ENCODE results near the gene PRC1. TPM values are rescaled to one million over a fixed set of nuclear protein-coding genes. Genes with fewer than 3 reads are reported as not detected.
A peak's percentile ranks its signal among the peaks of the same experiment; 100 is the strongest.

Gene PRC1
- total RNA-seq, 1 experiment from 2014 or later = 125 TPM

DNA sequence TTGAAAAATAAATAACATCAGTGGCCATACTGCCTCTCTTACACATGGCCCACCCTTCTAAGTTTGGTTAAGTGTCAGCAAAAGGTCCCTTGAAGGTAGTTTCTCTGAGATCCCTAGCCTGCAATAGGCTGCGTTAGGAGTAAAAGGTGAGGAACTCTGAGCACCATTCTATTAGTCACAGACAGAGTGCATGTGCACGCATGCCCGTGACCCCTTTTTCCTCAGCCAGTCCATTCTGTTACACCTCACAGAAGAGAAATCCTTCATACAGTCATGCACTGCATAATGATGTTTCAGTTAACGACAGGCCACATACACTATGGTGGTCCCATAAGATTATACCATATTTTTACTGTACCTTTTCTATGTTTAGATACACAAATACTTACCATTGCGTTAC, 27.1 kb downstream of the PRC1 start:
- no peak for TF ChIP-seq CTCF (IDR thresholded peaks at IDR 0.05; ENCODE audit: unreplicated experiment)
- no peaks in the 10 kb centered on the region for H3K9me3 Mint-ChIP-seq (ENCODE audit: unreplicated experiment)
- H3K4me1 Mint-ChIP-seq (ENCODE audit: insufficient read depth, unreplicated experiment) = peaks cover 5% of the 10 kb centered on the region
- no peaks in the 10 kb centered on the region for H3K27me3 Mint-ChIP-seq (ENCODE audit: insufficient read depth, unreplicated experiment)
- no TSS peak for BruUV-seq (replicated peaks)
- no peak for DNase-seq (ENCODE audit: unreplicated experiment)
- intact Hi-C loops (cut with micrococcal nuclease) = no loop called here
- ChIA-PET POLR2A (interaction anchor here (1.1 to 1.6 kb wide), 4 partner anchors 9 to 13 kb away, joined by 3 to 8 read pairs (median 4); partner anchors contain the start of gene RCCD1), CTCF (interaction anchor here (0.8 to 3.5 kb wide), 3 partner anchors 10 to 87 kb away, joined by 4 to 36 read pairs (median 5); partner anchors contain the start of gene UNC45A)
- peaks cover 47% of the 10 kb centered on the region for H3K36me3 Mint-ChIP-seq (ENCODE audit: insufficient read depth, unreplicated experiment)
- H3K4me3 Mint-ChIP-seq (ENCODE audit: unreplicated experiment) = no peak overlapping the region
- H3K27ac Mint-ChIP-seq (ENCODE audit: low read depth, unreplicated experiment) = no peak overlapping the region

DNA sequence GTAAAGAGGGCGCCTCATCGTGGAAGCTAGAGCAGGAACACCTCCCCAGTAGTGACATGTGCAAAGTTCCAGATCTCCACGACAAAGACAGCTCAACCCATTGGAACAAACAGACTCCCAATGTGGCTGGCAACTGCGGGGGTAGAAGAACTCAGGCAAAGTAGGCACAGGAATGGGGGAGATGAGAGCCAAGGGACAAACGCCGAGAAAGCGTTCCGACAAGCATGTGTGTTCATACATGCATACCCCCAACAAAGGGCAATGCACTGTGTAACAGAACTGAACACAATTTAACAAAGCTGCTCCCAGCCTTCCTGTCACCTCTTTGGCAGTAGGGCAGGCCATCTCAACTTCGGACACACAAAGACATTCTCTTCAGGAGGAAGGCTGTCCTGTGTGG, 28.1 kb downstream of the PRC1 start:
- BruUV-seq (replicated peaks) = TSS peak; percentile 85
- intact Hi-C loops (cut with micrococcal nuclease) = no loop called here
- ChIA-PET CTCF (interaction anchor here (0.8 to 3.5 kb wide), 4 partner anchors 9 to 88 kb away, joined by 3 to 36 read pairs (median 4); partner anchors contain the start of gene UNC45A), POLR2A (interaction anchor here (0.6 to 1.6 kb wide), 5 partner anchors 9 to 23 kb away, joined by 3 to 8 read pairs (median 3); partner anchors contain the start of gene RCCD1)
- no peak overlapping the region for H3K4me3 Mint-ChIP-seq (ENCODE audit: unreplicated experiment)
- peaks cover 5% of the 10 kb centered on the region for H3K4me1 Mint-ChIP-seq (ENCODE audit: insufficient read depth, unreplicated experiment)
- DNase-seq (ENCODE audit: unreplicated experiment) = no peak
- H3K27me3 Mint-ChIP-seq (ENCODE audit: insufficient read depth, unreplicated experiment) = no peaks in the 10 kb centered on the region
- peaks cover 46% of the 10 kb centered on the region for H3K36me3 Mint-ChIP-seq (ENCODE audit: insufficient read depth, unreplicated experiment)
- H3K9me3 Mint-ChIP-seq (ENCODE audit: unreplicated experiment) = no peaks in the 10 kb centered on the region
- H3K27ac Mint-ChIP-seq (ENCODE audit: low read depth, unreplicated experiment) = peak overlapping the region; percentile 66
- no peak for TF ChIP-seq CTCF (IDR thresholded peaks at IDR 0.05; ENCODE audit: unreplicated experiment)

- BruUV-seq (replicated peaks) = no TSS peak
- intact Hi-C loops (cut with micrococcal nuclease) = no loop called here
- Mint-ChIP-seq H3K4me1 (ENCODE audit: insufficient read depth, unreplicated experiment) (peaks cover 15% of the 10 kb centered on the region), H3K9me3 (ENCODE audit: unreplicated experiment) (no peaks in the 10 kb centered on the region), H3K27ac (ENCODE audit: low read depth, unreplicated experiment) (no peak overlapping the region), H3K36me3 (ENCODE audit: insufficient read depth, unreplicated experiment) (peaks cover 38% of the 10 kb centered on the region), H3K4me3 (ENCODE audit: unreplicated experiment) (no peak overlapping the region), H3K27me3 (ENCODE audit: insufficient read depth, unreplicated experiment) (no peaks in the 10 kb centered on the region)
- CTCF ChIA-PET = interaction anchor here (2.5 kb wide), 1 partner anchor 310 kb away, joined by 8 read pairs; no protein-coding TSS in a partner anchor
- TF ChIP-seq CTCF (IDR thresholded peaks at IDR 0.05; ENCODE audit: unreplicated experiment) = no peak
- POLR2A ChIA-PET = no interaction called here
- no peak for DNase-seq (ENCODE audit: unreplicated experiment)
Observed at GRCh38 chr15:90962021-90962420, 32.3 kb downstream of the PRC1 start.

DNA sequence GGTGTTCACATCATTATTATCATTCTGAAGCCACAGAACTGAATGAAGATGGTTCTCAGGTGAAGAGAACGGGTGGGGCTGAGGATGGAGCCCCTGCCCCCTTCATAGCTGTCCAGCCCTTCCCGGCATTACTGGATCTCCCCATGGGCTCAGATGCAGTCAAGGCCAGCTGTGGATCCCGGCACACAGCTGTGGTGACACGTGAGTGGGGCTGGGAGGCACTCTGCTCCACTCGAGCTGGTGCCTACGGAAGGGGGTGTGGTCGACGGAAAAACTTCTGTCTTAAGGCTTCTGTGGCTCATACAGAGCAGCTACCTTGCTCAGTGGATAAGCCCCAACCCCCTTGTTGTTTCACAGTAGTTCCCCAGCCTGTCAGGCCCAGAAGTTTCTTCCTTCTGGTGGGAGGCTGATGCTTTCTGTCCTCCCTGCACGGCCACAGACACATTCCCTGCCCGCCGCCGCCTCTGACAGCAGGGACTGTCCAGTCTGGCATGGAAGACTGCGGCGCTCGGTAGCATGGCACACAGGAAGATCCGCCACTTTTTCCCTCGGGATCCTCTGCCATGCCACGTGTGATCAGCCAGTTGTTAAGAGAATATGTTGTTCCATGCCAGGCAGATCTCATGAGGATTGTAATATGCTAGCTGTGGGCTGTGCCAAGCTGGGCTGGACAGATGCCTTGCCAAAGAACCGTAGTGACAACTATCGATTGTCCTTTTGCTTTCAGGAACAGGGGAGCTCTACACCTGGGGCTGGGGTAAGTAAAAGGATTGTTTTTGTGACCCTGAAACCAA, 33.8 kb downstream of the PRC1 start:
- intact Hi-C loops (cut with micrococcal nuclease) = no loop called here
- no peak for TF ChIP-seq CTCF (IDR thresholded peaks at IDR 0.05; ENCODE audit: unreplicated experiment)

More for the DNA sequence above, 33.8 kb downstream of the PRC1 start:
- POLR2A ChIA-PET = no interaction called here
- CTCF ChIA-PET = interaction anchor here (0.6 to 8.4 kb wide), 8 partner anchors 10 to 312 kb away, joined by 3 to 105 read pairs (median 6); no protein-coding TSS in a partner anchor
- no peak overlapping the region for H3K27ac Mint-ChIP-seq (ENCODE audit: low read depth, unreplicated experiment)
- no peaks in the 10 kb centered on the region for H3K9me3 Mint-ChIP-seq (ENCODE audit: unreplicated experiment)
- DNase-seq (ENCODE audit: unreplicated experiment) = no peak
- no TSS peak for BruUV-seq (replicated peaks)
- peaks cover 15% of the 10 kb centered on the region for H3K4me1 Mint-ChIP-seq (ENCODE audit: insufficient read depth, unreplicated experiment)
- H3K4me3 Mint-ChIP-seq (ENCODE audit: unreplicated experiment) = no peak overlapping the region
- no peaks in the 10 kb centered on the region for H3K27me3 Mint-ChIP-seq (ENCODE audit: insufficient read depth, unreplicated experiment)
- H3K36me3 Mint-ChIP-seq (ENCODE audit: insufficient read depth, unreplicated experiment) = peaks cover 24% of the 10 kb centered on the region
